GM19328 (cell line): ENCODE measurements around the gene BTBD19.
"Not testable (repeated sequence)": the region's sequence is repeated elsewhere in the genome, so short reads cannot be mapped to it uniquely, and the experiment has no call there.

Experiments
- ATAC-seq: cut with Tn5 transposase; IDR thresholded peaks from one replicate; pipeline ENCODE4 v1.9.1; 2021; ENCODE audit warnings: mild to moderate bottlenecking, moderate library complexity; ENCODE audit not compliant: unreplicated experiment

The BTBD19 gene, protein sequence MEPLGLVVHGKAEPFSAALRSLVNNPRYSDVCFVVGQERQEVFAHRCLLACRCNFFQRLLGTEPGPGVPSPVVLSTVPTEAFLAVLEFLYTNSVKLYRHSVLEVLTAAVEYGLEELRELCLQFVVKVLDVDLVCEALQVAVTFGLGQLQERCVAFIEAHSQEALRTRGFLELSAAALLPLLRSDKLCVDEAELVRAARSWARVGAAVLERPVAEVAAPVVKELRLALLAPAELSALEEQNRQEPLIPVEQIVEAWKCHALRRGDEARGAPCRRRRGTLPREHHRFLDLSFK

DNA sequence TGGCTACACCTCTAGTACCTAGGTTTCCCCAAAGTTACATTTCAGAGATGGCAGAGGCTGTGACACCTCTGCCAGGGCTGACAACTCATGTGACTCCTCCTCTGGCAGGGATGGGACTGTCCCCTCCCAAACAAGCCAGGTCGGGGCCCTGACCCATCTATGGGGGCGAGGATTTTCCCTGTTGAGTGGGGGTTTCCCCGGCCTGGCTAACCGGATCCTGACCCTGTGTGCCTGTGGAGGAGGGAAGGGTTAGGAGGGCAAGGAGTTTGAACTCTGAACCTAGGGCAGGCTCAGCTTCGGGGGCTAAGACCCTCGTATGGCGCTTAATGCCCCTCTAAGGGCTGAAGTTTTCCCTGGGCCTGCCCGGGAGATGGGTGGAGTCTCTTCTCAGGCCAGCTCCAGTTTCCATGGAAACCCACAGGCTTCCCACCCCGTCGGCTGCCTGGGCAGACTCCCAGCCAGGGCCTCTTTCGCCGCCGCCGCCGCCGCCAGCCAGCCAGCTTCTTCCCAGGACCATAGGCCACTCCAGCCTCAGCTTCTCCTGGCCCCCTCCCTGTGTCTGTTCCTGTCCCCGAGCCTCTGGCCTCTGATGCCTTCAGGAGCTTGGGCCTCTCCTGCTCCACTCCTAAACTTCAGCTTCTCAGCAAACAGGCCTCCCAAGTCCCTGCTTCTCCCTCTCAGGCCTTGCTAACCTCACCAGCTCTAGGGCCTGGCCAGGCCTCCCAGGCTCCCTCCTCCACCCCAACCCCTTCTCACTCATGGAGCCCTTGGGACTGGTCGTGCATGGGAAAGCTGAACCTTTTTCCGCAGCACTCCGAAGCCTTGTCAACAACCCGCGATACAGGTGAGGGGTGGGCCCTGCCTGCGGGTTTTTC lies at the start of gene BTBD19:
TSS of gene BTBD19 (plus strand) at position 461 of the 875 bp plus-strand sequence. CDS start at position 759, 298 bp downstream.
- ATAC-seq: no peak

GRCh38 chr1:44759077-44759476 lies 49.2 kb upstream of the BTBD19 start:
- no peak for ATAC-seq

DNA sequence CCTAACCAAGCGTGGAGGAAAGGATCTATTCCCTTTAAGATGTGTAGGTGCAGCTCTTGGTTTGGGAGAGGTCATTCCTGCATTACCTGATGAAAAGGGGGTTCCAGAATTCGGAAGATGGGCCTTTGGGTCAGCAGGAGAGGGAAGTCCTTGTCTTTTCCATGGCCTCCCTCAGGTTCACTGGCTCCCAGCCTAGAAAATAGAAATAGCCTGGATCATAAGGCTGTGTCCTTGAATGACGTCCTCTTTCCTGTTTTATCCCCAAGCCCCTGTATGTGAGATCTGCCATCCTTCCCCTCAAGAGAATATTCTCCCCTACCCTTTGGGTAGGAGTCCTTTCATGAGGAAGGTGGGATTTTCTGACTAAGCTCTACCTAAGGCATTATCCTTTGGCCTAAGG lies 47.4 kb upstream of the BTBD19 start:
- no peak for ATAC-seq

GRCh38 chr1:44766421-44766820 lies 41.9 kb upstream of the BTBD19 start:
- not testable (repeated sequence) for ATAC-seq

DNA sequence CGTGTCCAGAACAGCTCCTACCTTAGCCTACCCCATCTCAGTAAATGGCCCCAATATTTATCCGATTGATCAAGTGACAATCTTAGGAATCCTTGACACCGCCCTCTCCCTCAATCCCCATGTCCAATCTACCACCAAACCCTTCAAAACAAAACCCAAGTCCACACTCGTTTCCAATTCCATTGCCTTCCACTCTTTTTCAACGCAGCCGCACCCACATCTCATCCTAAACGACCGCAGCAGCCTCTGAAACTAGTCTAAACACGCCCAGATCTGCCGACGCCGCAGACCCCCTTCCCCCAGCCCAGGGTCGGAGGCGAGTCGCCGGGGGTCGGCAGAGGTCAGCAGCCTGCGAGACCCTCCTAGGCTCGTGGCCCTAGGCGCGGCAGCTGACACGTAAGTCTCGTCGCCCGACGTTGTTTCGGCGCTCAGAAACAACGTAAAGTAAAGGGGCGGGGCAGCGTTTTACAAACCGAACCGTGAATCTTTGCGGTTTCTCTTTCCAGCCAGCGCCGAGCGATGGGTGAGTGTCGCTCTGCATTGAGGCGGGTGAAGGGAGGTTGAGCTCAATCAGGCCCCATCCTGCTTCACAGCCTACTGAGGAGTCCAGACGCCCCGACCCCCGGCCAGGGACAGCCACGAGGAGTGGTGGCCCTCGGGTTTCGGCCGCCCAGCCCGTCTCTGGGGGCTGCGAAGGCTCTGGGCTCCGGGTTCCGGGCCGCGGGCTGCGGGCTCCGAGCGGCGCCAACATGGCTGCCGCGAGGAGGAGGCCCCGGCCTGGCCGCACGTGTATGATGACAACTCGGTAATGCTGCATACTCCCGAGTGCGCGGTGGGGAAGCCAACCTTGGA lies 33.0 kb upstream of the BTBD19 start, which contains the start of gene RPS8:
TSS of gene RPS8 (plus strand) at position 463 of the 852 bp plus-strand sequence. CDS start at position 520, 57 bp downstream.
- peak; percentile 71 for ATAC-seq

DNA sequence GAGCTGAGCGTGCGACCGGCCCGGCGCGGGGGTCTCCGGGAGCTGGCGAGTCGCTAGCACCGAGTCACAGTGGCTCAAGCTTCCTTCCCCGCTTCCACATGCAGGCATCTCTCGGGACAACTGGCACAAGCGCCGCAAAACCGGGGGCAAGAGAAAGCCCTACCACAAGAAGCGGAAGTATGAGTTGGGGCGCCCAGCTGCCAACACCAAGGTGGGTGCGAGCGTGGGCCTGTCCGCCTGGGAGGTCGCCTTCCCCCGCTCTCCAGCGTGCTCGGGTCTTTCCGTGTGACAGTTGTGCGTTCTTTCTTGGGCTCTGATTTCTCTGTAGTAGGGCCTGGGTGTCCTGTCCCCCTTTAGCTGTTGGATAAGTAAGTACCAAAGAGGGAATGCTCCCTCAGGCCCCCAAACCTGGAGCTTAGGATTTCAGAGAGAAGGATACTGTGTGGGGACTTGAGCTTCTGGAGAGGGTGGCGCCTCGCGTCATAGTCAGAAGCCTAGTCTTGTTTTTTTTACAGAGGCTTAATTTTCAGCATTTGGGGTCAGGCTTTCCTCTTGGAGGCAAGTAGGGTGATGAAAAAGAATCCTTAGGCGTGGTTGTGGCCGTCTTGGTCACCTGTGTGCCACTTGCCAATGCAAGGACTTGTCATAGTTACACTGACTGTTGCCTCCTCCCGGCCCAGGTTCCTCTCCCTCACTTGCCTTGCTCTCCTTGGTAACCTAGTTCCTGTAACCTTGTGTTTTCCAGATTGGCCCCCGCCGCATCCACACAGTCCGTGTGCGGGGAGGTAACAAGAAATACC lies 32.2 kb upstream of the BTBD19 start:
- ATAC-seq: peak; percentile 17

GRCh38 chr1:44776730-44777068 lies 31.6 kb upstream of the BTBD19 start:
- no peak for ATAC-seq

DNA sequence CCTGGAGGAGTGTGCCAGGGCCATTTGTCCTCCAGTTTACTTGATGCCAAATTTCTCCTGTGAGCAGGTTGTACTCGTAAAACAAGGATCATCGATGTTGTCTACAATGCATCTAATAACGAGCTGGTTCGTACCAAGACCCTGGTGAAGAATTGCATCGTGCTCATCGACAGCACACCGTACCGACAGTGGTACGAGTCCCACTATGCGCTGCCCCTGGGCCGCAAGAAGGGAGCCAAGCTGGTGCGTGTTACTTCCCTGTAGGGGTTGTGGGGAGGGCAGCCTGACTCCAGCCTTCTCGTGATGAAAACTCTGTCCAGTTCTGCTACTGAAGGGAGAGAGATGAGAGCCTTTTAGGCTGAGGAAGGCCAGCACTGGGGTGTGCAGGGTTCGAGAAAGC lies 30.8 kb upstream of the BTBD19 start:
- no peak for ATAC-seq

- no peak for ATAC-seq
Observed at GRCh38 chr1:44777969-44778635, 30.2 kb upstream of the BTBD19 start.

DNA sequence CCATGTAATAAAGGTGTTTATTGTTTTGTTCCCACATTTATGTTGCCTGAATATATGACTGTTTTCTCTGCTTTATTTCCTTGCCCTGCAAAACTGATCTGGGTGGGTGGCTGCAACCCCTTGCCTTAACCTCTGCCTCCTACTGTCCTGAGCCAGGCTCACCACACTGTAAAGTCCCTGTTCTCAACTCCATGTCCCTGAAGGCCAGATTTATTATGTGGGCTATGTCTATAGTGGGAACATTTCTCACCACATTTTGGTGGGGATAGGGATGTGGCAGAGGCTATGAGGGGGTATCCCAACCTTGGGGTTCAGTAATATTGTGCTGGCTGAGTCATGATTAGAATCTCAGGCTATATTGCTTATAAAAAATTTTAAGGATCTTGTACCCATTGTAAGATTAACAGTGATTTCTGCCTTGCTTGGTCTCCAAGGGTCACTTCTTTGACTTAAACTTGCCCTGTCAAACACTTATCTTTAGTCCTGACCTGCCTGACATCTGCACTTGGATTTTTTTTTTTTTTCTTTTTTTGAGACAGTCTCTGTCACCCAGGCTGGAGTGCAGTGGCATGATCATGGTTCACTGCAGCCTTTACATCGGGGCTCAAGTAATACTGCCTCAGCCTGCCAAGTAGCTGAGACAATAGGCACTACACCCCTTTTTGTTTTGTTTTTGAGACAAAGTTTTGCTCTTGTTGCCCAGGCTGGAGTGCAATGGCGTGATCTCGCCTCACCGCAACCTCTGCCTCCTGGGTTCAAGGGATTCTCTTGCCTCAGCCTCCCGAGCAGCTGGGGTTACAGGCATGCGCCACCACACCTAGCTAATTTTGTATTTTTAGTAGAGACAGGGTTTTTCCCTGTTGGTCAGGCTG lies 29.4 kb upstream of the BTBD19 start:
- ATAC-seq: no peak

GRCh38 chr1:44780583-44781121 lies 27.7 kb upstream of the BTBD19 start:
- ATAC-seq: no peak

DNA sequence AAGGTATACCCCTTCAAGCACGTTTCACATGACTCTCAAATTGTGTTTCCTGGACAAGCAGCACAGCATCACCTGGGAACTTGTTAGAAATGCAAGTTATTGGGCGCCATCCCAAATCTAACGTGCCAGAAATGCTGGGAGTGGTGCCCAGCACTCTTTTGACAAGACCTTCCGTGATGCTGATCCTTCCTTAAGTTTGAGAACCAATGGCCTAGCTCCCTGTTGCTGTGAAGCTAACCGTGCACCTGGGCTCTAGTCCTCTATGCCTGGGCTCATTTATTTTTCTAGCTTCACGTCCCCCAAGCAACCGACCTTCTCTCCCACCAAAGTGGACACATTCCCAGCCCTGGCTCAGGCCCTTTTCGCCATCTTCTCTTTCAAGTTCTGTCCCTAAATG lies 24.6 kb upstream of the BTBD19 start:
- no peak for ATAC-seq

- ATAC-seq: no peak
Observed at GRCh38 chr1:44784094-44785028, 24.0 kb upstream of the BTBD19 start.

DNA sequence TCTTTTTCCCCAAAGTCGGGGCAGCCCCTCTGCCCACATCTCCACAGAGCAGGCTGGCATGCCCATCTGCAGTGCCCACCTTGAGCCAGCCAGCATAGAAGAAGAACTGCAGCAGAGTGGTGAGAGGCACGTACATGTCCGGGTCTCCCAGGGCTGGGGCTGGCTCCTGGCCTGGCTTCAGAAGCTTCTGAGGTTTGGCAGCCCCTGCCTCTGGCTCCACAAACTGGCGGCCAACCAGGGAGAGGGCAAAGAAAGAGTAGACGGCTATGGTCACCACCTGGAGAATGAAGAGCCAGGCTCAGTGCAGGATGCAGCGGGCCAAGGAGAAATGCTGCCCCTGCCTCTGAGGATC lies 23.3 kb upstream of the BTBD19 start:
- ATAC-seq: no peak

DNA sequence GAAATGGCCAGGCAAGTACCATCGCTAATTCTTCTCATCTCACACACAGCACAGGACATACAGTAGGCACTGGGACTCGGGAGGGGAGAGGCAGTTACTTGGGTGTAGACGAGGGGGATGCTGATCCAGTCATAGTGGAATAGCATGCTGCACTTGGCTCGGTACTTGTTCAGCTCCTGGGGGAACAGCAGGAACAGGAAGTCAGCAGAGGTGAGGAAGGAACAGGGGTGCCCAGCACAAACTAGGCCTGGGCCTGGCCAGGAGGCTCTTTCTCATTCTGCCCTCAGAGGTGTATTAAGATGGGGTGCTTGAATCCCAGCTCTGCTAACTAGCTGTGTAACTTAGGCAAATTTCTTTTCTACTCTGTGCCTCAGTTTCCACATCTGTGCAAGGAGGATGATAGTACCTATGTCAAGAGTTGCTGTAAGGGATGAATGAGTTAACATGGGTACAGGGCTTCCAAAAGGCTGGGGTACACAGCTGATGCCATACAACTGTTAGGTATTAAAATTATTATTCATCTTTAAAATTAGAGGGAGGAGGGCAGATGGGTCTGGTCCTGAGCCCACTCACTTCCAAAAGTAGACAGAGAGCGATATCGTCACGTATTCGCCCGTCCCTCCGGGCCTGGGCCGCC lies 22.7 kb upstream of the BTBD19 start:
- no peak for ATAC-seq

DNA sequence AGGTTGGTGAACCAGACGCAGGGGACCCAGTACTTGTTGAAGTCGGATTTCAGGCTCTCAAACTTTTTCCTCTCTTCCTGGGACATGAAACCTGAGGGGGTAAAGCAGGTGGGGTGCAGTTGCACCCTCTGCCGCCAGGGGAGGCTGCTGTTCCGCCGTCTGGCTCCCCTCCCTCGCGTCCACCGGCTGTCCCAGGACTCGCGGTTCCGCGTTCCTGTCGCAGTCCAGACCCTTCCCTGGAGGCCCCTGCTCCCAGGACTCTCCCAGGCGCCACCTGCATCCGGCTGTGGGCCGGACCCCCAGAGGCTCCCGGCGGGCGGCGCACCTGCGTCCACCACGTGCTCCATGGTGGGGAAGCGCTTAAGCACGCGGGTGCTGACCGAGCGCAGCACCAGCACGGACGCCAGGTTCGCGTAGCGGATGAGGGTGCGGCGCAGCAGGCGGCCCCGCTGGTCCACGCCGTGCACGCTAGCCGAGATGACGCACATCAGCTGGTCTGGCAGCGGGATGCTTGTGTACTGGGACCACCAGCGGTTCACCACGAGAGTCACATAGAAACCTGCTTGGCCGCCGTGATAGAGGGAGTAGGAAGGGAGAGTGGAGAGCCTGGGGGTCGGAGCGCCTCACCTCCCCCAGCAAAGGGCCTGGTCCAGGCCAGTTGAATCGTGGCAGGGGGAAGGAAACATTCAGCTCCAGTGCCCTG lies 22.0 kb upstream of the BTBD19 start:
- no peak for ATAC-seq
